ENCODE data around the gene PDZK1IP1.

PDZK1IP1 gene

GRCh38 chr1:47219590-47220220, 29.9 kb upstream of the PDZK1IP1 start:
- DNase-seq = no peak
- H3K27me3 ChIP-seq (ENCODE audit: insufficient read depth, low read depth, severe bottlenecking) = peaks cover 51% of the 10 kb centered on the region
- H3K4me3 ChIP-seq (ENCODE audit: low read depth, low read length) = no peak overlapping the region
- TF ChIP-seq CTCF (IDR thresholded peaks at IDR 0.05; ENCODE audit: low read depth, low read length) = no peak
- no peaks in the 10 kb centered on the region for H3K36me3 ChIP-seq
- peaks cover 3% of the 10 kb centered on the region for H3K9me3 ChIP-seq (ENCODE audit: severe bottlenecking)
- no peak overlapping the region for H3K27ac ChIP-seq

- no peak for TF ChIP-seq CTCF (IDR thresholded peaks at IDR 0.05; ENCODE audit: low read depth, low read length)
- no peak overlapping the region for H3K27ac ChIP-seq
- H3K27me3 ChIP-seq (ENCODE audit: insufficient read depth, low read depth, severe bottlenecking) = peaks cover 45% of the 10 kb centered on the region
- no peak overlapping the region for H3K4me3 ChIP-seq (ENCODE audit: low read depth, low read length)
- peaks cover 3% of the 10 kb centered on the region for H3K9me3 ChIP-seq (ENCODE audit: severe bottlenecking)
- H3K36me3 ChIP-seq = no peaks in the 10 kb centered on the region
- no peak for DNase-seq
These were observed 29.2 kb upstream of the PDZK1IP1 start for GRCh38 chr1:47219001-47219400.

GRCh38 chr1:47216278-47217059, 26.6 kb upstream of the PDZK1IP1 start:
- H3K4me3 ChIP-seq (ENCODE audit: low read depth, low read length) = no peak overlapping the region
- no peak for DNase-seq
- TF ChIP-seq CTCF (IDR thresholded peaks at IDR 0.05; ENCODE audit: low read depth, low read length) = no peak
- H3K9me3 ChIP-seq (ENCODE audit: severe bottlenecking) = peaks cover 3% of the 10 kb centered on the region
- no peak overlapping the region for H3K27ac ChIP-seq
- no peaks in the 10 kb centered on the region for H3K36me3 ChIP-seq
- peaks cover 35% of the 10 kb centered on the region for H3K27me3 ChIP-seq (ENCODE audit: insufficient read depth, low read depth, severe bottlenecking)

- peaks cover 3% of the 10 kb centered on the region for H3K9me3 ChIP-seq (ENCODE audit: severe bottlenecking)
- no peak overlapping the region for H3K27ac ChIP-seq
- H3K4me3 ChIP-seq (ENCODE audit: low read depth, low read length) = no peak overlapping the region
- DNase-seq = no peak
- no peaks in the 10 kb centered on the region for H3K36me3 ChIP-seq
- no peak for TF ChIP-seq CTCF (IDR thresholded peaks at IDR 0.05; ENCODE audit: low read depth, low read length)
- peaks cover 30% of the 10 kb centered on the region for H3K27me3 ChIP-seq (ENCODE audit: insufficient read depth, low read depth, severe bottlenecking)
These were observed 25.9 kb upstream of the PDZK1IP1 start for GRCh38 chr1:47215713-47216112.

GRCh38 chr1:47214549-47214948, 24.7 kb upstream of the PDZK1IP1 start:
- H3K4me3 ChIP-seq (ENCODE audit: low read depth, low read length) = no peak overlapping the region
- peaks cover 3% of the 10 kb centered on the region for H3K9me3 ChIP-seq (ENCODE audit: severe bottlenecking)
- DNase-seq = no peak
- H3K27ac ChIP-seq = no peak overlapping the region
- H3K27me3 ChIP-seq (ENCODE audit: insufficient read depth, low read depth, severe bottlenecking) = peaks cover 33% of the 10 kb centered on the region
- TF ChIP-seq CTCF (IDR thresholded peaks at IDR 0.05; ENCODE audit: low read depth, low read length) = no peak
- H3K36me3 ChIP-seq = no peaks in the 10 kb centered on the region
